Left ventricle myocardium inferior (tissue), 1 donor: ENCODE data around the gene RNF180. TPM values are rescaled to one million over a fixed set of nuclear protein-coding genes. Genes with fewer than 3 reads are reported as not detected.
"Not testable (repeated sequence)": the region's sequence is repeated elsewhere in the genome, so short reads cannot be mapped to it uniquely, and the experiment has no call there.

Experiments
- DNase-seq: peaks from one replicate; pipeline ENCODE4 v3.0.0-alpha.2; 2020
- H3K27ac ChIP-seq: fragments of 200-600 bp; replicated peaks from 2 replicates; pipeline ENCODE4 v1.8.0; 2021
- H3K27me3 ChIP-seq: fragments of 200-600 bp; 2 replicates; pipeline ENCODE4 v1.8.0; 2021; ENCODE audit warnings: low read depth
- H3K36me3 ChIP-seq: fragments of 200-600 bp; 2 replicates; pipeline ENCODE4 v1.8.0; 2021
- H3K4me1 ChIP-seq: fragments of 200-600 bp; 2 replicates; pipeline ENCODE4 v1.8.0; 2021
- H3K4me3 ChIP-seq: fragments of 200-600 bp; 2 replicates; pipeline ENCODE4 v1.8.0; 2021; ENCODE audit warnings: mild to moderate bottlenecking, moderate library complexity
- H3K9me3 ChIP-seq: fragments of 200-600 bp; replicated peaks from 2 replicates; pipeline ENCODE4 v1.8.0; 2021
- intact Hi-C: fragments of 100-400 bp; cut with micrococcal nuclease; formaldehyde crosslinking; loops from one replicate; pipeline ENCODE4 v1.11.0; 2022
- total RNA-seq: library from RNA; stranded (reverse); fragmentation: NEBNext Ultra II Directional; extraction: Animal tissue kit (Norgen Biotek cat#: 25700); gene quantifications from one replicate; pipeline ENCODE4 v1.2.1, GENCODE V29; 2021
- TF ChIP-seq, protein P1 (sequence below): fragments of 200-600 bp; IDR thresholded peaks from 2 replicates; pipeline ENCODE4 v1.8.0; 2021; ENCODE audit warnings: antibody characterized with exemption, mild to moderate bottlenecking, borderline replicate concordance
- donor health status: DM: no; HTN: yes; CAD: no; lungs with severe emphysema.

RNF180 gene
- total RNA-seq, 1 donor from 2014 or later: 12.9 TPM

DNA sequence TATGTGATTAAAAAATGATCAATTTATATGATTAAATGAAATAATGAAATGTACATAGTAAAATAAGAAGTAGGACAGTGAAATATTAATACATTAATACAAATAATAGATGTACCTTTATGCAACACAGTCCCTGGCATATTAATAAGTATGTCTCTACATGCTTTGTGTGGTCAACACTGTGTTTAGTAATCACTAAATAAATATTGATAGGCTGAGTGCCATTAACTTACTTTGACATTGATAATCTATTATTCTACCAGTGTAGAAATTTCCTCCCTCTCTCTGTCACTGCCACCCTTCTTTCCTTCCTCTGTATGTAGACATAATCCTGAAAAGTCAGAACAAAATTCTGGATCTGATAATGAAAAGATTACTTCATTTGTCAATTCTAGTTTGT, 43.7 kb downstream of the RNF180 start:
- Histone ChIP-seq H3K27ac (no peak overlapping the region), H3K36me3 (no peaks in the 10 kb centered on the region), H3K9me3 (no peaks in the 10 kb centered on the region), H3K4me1 (peaks cover 15% of the 10 kb centered on the region), H3K27me3 (no peaks in the 10 kb centered on the region), H3K4me3 (no peak overlapping the region)
- TF ChIP-seq, protein P1, sequence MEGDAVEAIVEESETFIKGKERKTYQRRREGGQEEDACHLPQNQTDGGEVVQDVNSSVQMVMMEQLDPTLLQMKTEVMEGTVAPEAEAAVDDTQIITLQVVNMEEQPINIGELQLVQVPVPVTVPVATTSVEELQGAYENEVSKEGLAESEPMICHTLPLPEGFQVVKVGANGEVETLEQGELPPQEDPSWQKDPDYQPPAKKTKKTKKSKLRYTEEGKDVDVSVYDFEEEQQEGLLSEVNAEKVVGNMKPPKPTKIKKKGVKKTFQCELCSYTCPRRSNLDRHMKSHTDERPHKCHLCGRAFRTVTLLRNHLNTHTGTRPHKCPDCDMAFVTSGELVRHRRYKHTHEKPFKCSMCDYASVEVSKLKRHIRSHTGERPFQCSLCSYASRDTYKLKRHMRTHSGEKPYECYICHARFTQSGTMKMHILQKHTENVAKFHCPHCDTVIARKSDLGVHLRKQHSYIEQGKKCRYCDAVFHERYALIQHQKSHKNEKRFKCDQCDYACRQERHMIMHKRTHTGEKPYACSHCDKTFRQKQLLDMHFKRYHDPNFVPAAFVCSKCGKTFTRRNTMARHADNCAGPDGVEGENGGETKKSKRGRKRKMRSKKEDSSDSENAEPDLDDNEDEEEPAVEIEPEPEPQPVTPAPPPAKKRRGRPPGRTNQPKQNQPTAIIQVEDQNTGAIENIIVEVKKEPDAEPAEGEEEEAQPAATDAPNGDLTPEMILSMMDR: no peak
- intact Hi-C loops: loop anchor here (5.0 kb wide), 1 partner anchor 62 kb away; no protein-coding TSS in a partner anchor
- no peak for DNase-seq

DNA sequence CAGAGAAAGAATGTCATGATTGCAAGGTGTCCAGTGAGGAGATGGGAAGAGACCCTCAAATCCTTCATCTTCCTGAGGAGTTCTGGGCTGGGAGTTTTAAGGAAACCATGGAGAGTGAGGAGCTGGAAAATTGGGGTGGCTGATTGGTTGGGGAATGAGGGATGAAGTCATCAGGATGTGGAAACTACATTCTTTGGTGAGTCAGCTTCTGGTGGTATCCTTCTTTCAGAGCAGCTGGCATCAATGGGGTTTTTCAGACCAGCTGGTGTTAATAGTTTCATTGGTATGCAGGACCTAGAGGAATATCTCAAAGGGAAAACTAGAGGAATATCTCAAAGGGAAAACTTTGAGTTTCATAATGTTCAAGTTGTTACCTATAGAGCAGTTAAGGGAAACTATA, 45.2 kb downstream of the RNF180 start:
- Histone ChIP-seq H3K4me3 (no peak overlapping the region), H3K36me3 (no peaks in the 10 kb centered on the region), H3K27me3 (no peaks in the 10 kb centered on the region), H3K9me3 (no peaks in the 10 kb centered on the region), H3K4me1 (peaks cover 15% of the 10 kb centered on the region), H3K27ac (no peak overlapping the region)
- no peak for DNase-seq
- intact Hi-C loops: no loop called here
- TF ChIP-seq, protein P1: no peak

DNA sequence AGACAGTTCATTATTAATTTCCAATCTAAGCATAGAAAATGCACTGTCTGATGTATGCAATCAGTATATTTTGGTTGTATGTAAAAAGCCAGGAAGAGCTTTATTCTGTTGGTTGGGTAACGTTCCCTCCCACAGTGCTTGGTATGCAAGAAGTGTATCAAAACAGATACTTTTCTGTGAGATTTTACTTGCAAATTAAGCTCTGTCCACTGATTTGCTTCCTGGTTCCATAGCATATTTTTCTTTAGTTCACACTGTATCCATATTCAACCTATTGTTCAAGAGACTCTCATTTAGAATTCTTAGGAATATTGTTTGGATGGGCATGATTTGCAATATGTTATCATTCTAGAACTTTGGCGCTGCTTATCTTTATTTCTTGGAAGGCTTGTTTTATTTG, 47.4 kb downstream of the RNF180 start:
- Histone ChIP-seq H3K9me3 (no peaks in the 10 kb centered on the region), H3K27me3 (no peaks in the 10 kb centered on the region), H3K4me1 (peaks cover 15% of the 10 kb centered on the region), H3K36me3 (no peaks in the 10 kb centered on the region), H3K4me3 (no peak overlapping the region), H3K27ac (peak overlapping the region; percentile 13)
- TF ChIP-seq, protein P1: no peak
- DNase-seq: no peak
- intact Hi-C loops: no loop called here

DNA sequence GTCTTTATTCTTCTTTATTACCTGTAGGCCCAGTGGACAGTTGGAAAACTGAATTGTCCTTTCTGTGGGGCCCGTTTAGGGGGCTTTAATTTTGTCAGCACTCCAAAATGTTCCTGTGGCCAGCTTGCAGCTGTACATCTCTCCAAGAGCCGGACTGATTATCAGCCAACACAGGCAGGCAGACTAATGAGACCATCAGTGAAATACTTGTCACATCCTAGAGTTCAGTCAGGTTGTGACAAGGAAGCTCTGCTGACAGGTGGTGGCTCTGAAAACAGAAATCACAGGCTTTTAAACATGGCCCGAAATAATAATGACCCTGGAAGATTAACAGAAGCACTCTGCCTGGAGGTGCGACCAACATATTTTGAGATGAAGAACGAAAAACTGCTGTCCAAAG, 47.9 kb downstream of the RNF180 start:
- H3K9me3 ChIP-seq: no peaks in the 10 kb centered on the region
- TF ChIP-seq, protein P1: no peak
- intact Hi-C loops: no loop called here
- no peaks in the 10 kb centered on the region for H3K27me3 ChIP-seq
- DNase-seq: no peak
- no peaks in the 10 kb centered on the region for H3K36me3 ChIP-seq
- no peak overlapping the region for H3K4me3 ChIP-seq
- H3K4me1 ChIP-seq: peaks cover 15% of the 10 kb centered on the region
- H3K27ac ChIP-seq: peak overlapping the region; percentile 13

DNA sequence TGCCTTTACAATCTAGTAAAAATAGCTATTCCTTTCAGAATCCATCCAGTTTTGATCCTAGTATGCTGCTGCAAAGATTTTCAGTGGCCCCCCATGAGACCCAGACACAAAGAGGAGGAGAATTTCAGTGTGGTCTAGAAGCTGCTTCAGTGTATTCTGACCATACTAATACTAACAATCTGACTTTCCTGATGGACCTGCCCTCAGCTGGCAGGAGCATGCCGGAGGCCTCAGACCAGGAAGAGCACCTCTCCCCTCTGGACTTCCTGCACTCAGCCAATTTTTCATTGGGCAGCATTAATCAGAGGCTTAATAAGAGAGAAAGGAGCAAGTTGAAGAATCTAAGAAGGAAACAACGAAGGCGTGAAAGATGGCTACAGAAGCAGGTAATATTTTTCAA, 48.5 kb downstream of the RNF180 start:
- Histone ChIP-seq H3K9me3 (no peaks in the 10 kb centered on the region), H3K27me3 (no peaks in the 10 kb centered on the region), H3K4me1 (peaks cover 15% of the 10 kb centered on the region), H3K4me3 (no peak overlapping the region), H3K36me3 (no peaks in the 10 kb centered on the region), H3K27ac (no peak overlapping the region)
- no peak for DNase-seq
- intact Hi-C loops: no loop called here
- TF ChIP-seq, protein P1: no peak

DNA sequence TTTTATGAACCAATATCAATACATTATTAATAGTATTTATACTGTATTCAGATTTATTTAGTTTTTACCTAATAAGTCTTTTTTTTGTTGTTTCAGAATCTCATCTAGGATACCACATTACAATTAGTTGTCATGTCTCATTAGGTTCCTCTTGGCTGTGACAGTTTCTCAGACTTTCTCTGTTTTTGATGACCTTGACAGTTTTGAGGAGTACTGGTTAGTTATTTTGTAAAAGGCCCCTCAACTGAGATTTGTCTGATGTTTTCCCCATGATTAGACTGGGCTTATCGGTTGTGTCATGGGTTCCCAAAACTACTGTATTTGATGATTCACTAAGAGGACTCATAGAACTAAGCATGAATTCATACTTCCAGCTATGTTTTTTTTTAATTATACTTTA, 56.3 kb downstream of the RNF180 start:
- Histone ChIP-seq H3K27ac (no peak overlapping the region), H3K36me3 (peaks cover 4% of the 10 kb centered on the region), H3K9me3 (peaks cover 7% of the 10 kb centered on the region), H3K27me3 (no peaks in the 10 kb centered on the region), H3K4me3 (no peak overlapping the region), H3K4me1 (no peaks in the 10 kb centered on the region)
- no peak for DNase-seq
- TF ChIP-seq, protein P1: no peak
- intact Hi-C loops: no loop called here

DNA sequence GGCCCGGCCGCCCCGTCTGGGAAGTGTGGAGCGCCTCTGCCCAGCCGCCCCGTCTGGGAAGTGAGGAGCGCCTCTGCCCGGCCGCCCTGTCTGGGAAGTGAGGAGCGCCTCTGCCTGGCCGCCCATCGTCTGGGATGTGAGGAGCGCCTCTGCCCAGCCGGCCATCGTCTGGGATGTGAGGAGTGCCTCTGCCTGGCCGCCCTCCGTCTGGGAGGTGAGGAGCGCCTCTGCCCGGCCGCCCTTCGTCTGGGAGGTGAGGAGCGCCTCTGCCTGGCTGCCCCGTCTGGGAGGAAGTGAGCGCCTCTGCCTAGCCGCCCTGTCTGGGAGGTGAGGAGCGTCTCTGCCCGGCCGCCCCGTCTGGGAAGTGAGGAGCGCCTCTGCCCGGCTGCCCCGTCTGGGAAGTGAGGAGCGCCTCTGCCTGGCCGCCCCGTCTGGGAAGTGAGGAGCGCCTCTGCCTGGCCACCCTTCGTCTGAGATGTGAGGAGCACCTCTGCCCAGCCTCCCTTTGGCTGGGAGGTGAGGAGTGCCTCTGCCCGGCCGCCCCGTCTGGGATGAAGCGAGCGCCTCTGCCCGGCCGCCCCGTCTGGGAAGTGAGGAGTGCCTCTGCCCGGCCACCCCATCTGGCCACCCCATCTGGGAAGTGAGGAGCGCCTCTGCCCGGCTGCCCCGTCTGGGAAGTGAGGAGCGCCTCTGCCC, 59.8 kb downstream of the RNF180 start:
- H3K4me3 ChIP-seq, H3K4me1 ChIP-seq, DNase-seq, H3K27me3 ChIP-seq, H3K27ac ChIP-seq, H3K36me3 ChIP-seq, H3K9me3 ChIP-seq, intact Hi-C loops: not testable (repeated sequence)

DNA sequence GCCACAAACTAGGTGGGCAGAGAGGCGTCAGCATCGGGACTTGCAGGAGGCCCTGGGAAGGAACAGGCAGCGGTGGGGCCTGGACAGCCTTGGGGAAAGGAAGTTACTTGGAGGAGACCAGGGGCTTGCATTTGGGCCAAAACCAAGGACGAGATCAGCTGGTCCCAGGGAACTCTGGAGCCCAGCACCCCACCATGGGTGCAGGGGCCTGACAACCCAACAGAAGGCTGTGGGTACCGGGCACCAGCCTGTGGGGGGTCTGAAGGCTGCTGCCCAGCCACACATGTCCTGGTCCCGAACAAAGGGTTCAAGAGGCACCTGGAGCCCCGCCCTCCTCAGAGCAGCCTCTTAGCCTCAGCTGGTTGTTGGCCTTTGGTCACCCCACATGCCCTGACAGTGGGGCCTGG, 61.5 kb downstream of the RNF180 start:
- H3K4me1 ChIP-seq, H3K9me3 ChIP-seq, intact Hi-C loops, H3K27me3 ChIP-seq, H3K36me3 ChIP-seq, DNase-seq, H3K27ac ChIP-seq, H3K4me3 ChIP-seq: not testable (repeated sequence)
